GM12878 (cell line): ENCODE measurements around the gene B4GALT1. TPM values are rescaled to one million over a fixed set of nuclear protein-coding genes. Genes with fewer than 3 reads are reported as not detected.

ENCODE experiments used
- ATAC-seq: fragments of 200-7000 bp; cut with Tn5 transposase; 3 replicates; pipeline ENCODE4 v1.9.1; 2020; ENCODE audit warnings: mild to moderate bottlenecking, moderate library complexity
- BruUV-seq: library from RNA; stranded (reverse); fragments of 400-500 nt; replicated peaks from 2 replicates; lab custom pipeline; 2021; lab: Mats Ljungman, UMichigan
- CTCF ChIA-PET: fragments of 300-600 bp; sonication (Branson Sonifier 250); formaldehyde crosslinking; extraction: SDS; loops from one replicate; lab custom pipeline; 2021; ENCODE audit warnings: inconsistent platforms; lab: Yijun Ruan, JAX
- POLR2A ChIA-PET: fragments of 350-600 bp; formaldehyde crosslinking; extraction: SDS; loops from one replicate; lab custom pipeline; 2021; ENCODE audit warnings: inconsistent platforms; lab: Charles Lee
- RAD21 ChIA-PET: fragments of 300-600 bp; sonication (Branson Sonifier 250); formaldehyde crosslinking; loops from one replicate; lab custom pipeline; 2023; ENCODE audit warnings: antibody characterized with exemption; ENCODE audit not compliant: unreplicated experiment; lab: Charles Lee
- SMC1A ChIA-PET: fragments of 300-600 bp; sonication (Branson Sonifier 250); formaldehyde crosslinking; loops from one replicate; lab custom pipeline; 2023; ENCODE audit not compliant: unreplicated experiment, uncharacterized antibody; lab: Charles Lee
- DNase-seq: peaks from one replicate; pipeline ENCODE4 v3.0.0-alpha.2; 2011; ENCODE audit warnings: low read depth, low spot score
- FAIRE-seq: peaks from 3 replicates; lab custom pipeline; 2011; peaks lifted over from hg19 to GRCh38; lab: Jason Lieb, UNC
- H2AFZ ChIP-seq: 2 replicates; pipeline ENCODE4 v1.6.0; 2011; ENCODE audit warnings: low read depth, low read length, control low read depth; ENCODE audit not compliant: control insufficient read depth
- H3K27ac ChIP-seq: 2 replicates; pipeline ENCODE4 v1.5.1; 2011; ENCODE audit warnings: control low read depth; ENCODE audit not compliant: control insufficient read depth, insufficient read depth
- H3K27me3 ChIP-seq, 2 experiments: replicated peaks in 1 of 2; 2 replicates each; pipeline versions ENCODE4 v1.6.0 to v1.6.1; 2011; ENCODE audit warnings: low read length in 1 of 2; ENCODE audit not compliant: control insufficient read depth in 2 of 2, insufficient read depth in 2 of 2
- H3K36me3 ChIP-seq, 2 experiments: 2 replicates each; pipeline ENCODE4 v1.5.1; 2011; ENCODE audit warnings: low read length in 1 of 2; ENCODE audit not compliant: control insufficient read depth in 2 of 2, insufficient read depth in 2 of 2
- H3K4me1 ChIP-seq: 2 replicates; pipeline ENCODE4 v1.6.1; 2011; ENCODE audit warnings: mild to moderate bottlenecking, low read length, moderate library complexity, mixed read lengths; ENCODE audit not compliant: control insufficient read depth, insufficient read depth
- H3K4me2 ChIP-seq: 2 replicates; pipeline ENCODE4 v1.6.0; 2011; ENCODE audit warnings: control low read depth; ENCODE audit not compliant: control insufficient read depth, insufficient read depth
- H3K4me3 ChIP-seq: fragments of 200-600 bp; sonication (generic); 2 replicates; pipeline ENCODE4 v1.5.1; 2016
- H3K79me2 ChIP-seq: 2 replicates; pipeline ENCODE4 v1.6.0; 2011; ENCODE audit warnings: low read length; ENCODE audit not compliant: control insufficient read depth, insufficient read depth
- H3K9ac ChIP-seq: 2 replicates; pipeline ENCODE4 v1.8.0; 2011; ENCODE audit warnings: low read length, control low read depth, mixed read lengths; ENCODE audit not compliant: control insufficient read depth, insufficient read depth
- H3K9me3 ChIP-seq: replicated peaks from 3 replicates; pipeline ENCODE4 v1.5.1; 2011; ENCODE audit warnings: mild to moderate bottlenecking, low read length; ENCODE audit not compliant: control insufficient read depth, insufficient read depth
- H4K20me1 ChIP-seq: 2 replicates; pipeline ENCODE4 v1.6.0; 2011; ENCODE audit not compliant: control insufficient read depth, insufficient read depth
- MYB ChIP-seq: fragments of 150-350 bp; IDR thresholded peaks from 2 replicates; pipeline ENCODE4 v1.6.1; 2014; ENCODE audit warnings: mild to moderate bottlenecking, low read depth, low read length, borderline replicate concordance
- TBL1XR1 ChIP-seq: IDR thresholded peaks from 2 replicates; pipeline ENCODE4 v1.6.1; 2012; ENCODE audit warnings: low read depth, low read length, improper control_type of control experiment
- ZNF384 ChIP-seq: IDR thresholded peaks from 2 replicates; pipeline ENCODE4 v1.6.1; 2012; ENCODE audit warnings: low read depth, mild to moderate bottlenecking, low read length, improper control_type of control experiment, borderline replicate concordance
- WGBS: methylation state at CpG from one replicate; pipeline ENCODE4 v1.1.6; 2016; ENCODE audit warnings: low lambda C conversion rate; ENCODE audit not compliant: insufficient replicate concordance, insufficient coverage; ENCODE audit errors: missing lambda C conversion rate; 5-methylcytosine and 5-hydroxymethylcytosine counted together
- in situ Hi-C: fragments of 300-500 bp; cut with MboI; formaldehyde crosslinking; loops from 9 replicates; pipeline ENCODE4 v1.14.3; 2018; ENCODE audit warnings: mixed read lengths
- intact Hi-C: fragments of 100-400 bp; cut with micrococcal nuclease; formaldehyde crosslinking; loops from one replicate; pipeline ENCODE4 v1.14.2; 2022; ENCODE audit not compliant: unreplicated experiment
- polyA plus RNA-seq, 11 experiments: library from polyadenylated mRNA; depleted of rRNA in 4 of 11; unstranded in 6 of 11; stranded (reverse) in 5 of 11; fragments of >200 nt; fragmentation: Nextera tagmentation in 4 of 11; fragmentation: Illumina TruSeq in 1 of 11; extraction: Ambion mirVana in 4 of 11; extraction: Trizol in 1 of 11; gene quantifications; 1 replicate in 1 of 11; 2 replicates in 10 of 11; pipeline versions ENCODE4 v1.2.1 to v1.2.3, GENCODE V29; 2011 to 2016; ENCODE audit warnings: inconsistent platforms in 2 of 11, missing spikeins in 2 of 11, low read depth in 1 of 11
- total RNA-seq, 4 experiments: library from RNA; depleted of rRNA in 3 of 4; stranded (reverse); fragments of >200 nt in 3 of 4; fragmentation: Illumina TruSeq in 1 of 4; extraction: Trizol in 1 of 4; gene quantifications; 2 replicates each; pipeline versions ENCODE4 v1.2.1 to v1.2.3, GENCODE V29; 2013 to 2021

B4GALT1 gene
- total and polyA plus RNA-seq, 10 of the 15 experiments (the other 5 are each of a cell fraction or from before 2014, with no cell fraction given) = 12.7 to 79.0 (median 41.0) TPM

DNA sequence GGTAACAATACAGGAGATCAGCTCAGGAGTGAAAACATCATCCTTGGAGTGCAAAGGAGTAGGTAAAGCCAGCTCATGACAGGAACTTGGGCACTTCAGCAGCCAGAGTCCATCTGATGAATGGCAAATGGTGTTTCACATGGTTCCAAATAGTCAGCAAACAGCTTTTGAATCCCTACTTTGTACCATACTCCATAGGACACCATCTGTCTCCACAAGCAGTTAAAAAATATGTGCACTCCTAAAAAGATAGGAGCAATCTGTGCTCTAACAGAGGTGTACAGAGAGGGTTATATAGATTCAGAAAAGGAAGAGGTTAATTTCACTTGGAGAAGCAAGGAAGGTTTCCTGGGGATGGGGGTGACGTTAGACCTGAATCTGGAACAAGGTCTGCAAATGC lies 21.6 kb upstream of the B4GALT1 start (continued):
- TF ChIP-seq MYB (no peak), ZNF384 (no peak)
- TF ChIP-seq, all 136 proteins: peak for 0

DNA sequence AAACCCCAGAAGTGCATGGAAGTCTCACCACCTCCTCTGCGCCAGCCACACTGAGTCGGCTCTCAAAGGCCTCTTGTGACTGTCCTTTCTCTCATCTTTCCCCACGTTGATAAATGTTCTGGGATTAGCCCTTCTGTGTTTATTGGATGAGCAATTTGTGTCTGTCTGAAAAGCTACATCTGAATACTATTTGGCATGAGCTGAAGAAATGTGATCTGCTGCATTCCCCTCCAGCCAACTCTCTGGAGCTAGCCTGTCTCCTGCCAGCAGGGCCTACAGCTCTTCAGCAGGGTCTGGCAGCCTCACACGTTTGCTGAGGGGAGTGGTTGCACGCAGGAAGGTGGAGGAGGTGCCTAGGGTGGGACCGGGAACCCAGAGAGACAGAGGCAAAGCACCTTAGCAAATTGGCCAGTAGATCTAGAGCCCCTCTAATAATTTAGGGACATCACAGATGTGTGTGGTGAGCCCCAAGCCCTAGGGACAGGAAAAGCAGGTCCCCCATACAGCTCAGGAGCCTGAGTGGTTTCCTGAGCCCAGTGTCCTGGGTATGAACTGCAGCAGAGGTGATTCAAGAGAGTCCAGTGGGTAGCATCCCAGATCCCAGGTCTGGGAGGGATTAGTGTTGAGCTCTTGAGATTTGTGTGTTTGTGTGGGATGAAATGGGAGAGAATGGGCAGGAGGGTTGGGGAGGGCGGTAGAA lies 20.5 kb upstream of the B4GALT1 start:
- no peak overlapping the region for H3K27ac ChIP-seq
- H4K20me1 ChIP-seq = no peaks in the 10 kb centered on the region
- H2AFZ ChIP-seq = no peak overlapping the region
- ATAC-seq (no peak), FAIRE-seq (no peak), DNase-seq (no peak)
- TF ChIP-seq TBL1XR1 = no peak
- ChIA-PET CTCF (interaction anchor here (0.9 to 2.2 kb wide), 4 partner anchors 12 to 39 kb away, joined by 3 to 8 read pairs (median 4); no protein-coding TSS in a partner anchor), POLR2A (interaction anchor here (1.0 to 1.5 kb wide), 4 partner anchors 9 to 20 kb away, joined by 3 to 5 read pairs (median 4); partner anchors contain the start of gene B4GALT1), SMC1A (interaction anchor here (0.8 to 5.7 kb wide), 5 partner anchors 14 to 107 kb away, joined by 3 to 27 read pairs (median 4); no protein-coding TSS in a partner anchor), RAD21 (interaction anchor here (1.3 kb wide), 1 partner anchor 39 kb away, joined by 10 read pairs; no protein-coding TSS in a partner anchor)
- H3K27me3 ChIP-seq = no peaks in the 10 kb centered on the region
- no TSS peak for BruUV-seq
- H3K4me3 ChIP-seq = no peak overlapping the region
- peaks cover 13% of the 10 kb centered on the region for H3K4me1 ChIP-seq
- WGBS = 69% methylated on average over 7 of the region's 7 CpGs
- H3K79me2 ChIP-seq = no peaks in the 10 kb centered on the region
- H3K9ac ChIP-seq = no peak overlapping the region
- in situ Hi-C loops = no loop called here
- H3K4me2 ChIP-seq = no peak overlapping the region
- intact Hi-C loops = no loop called here
- H3K9me3 ChIP-seq = no peaks in the 10 kb centered on the region
- H3K36me3 ChIP-seq = no peaks in the 10 kb centered on the region
